Measurements from ENCODE around the gene MARCHF10. TPM values are rescaled to one million over a fixed set of nuclear protein-coding genes. Genes with fewer than 3 reads are reported as not detected.

Gene MARCHF10
- total and polyA plus RNA-seq, 2 of the 4 experiments (the other 2 are of a cell fraction) = 0.18 to 0.74 TPM

DNA sequence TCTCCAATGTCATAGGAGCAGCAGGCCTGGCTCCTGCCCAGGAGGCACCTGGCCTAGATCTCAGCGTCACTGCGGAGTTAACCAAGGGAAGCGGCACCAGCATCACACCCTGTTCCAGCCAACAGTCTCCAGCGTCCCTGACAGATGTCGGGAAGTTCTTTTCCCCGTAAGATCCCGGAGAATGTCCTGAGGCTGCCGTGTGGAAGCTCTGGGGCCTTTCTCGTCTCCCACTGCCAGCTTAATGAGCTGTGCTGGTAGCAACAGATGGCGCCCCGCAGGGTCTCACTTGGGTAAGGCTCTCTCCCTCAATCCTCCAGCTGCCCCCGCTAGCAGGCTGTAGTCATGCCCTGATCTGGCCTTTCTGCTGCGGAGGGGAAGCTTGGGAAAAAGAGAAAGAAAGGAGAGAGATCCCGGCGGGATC, 57.5 kb downstream of the MARCHF10 start:
- Histone ChIP-seq H3K56ac (ENCODE audit: extremely low read depth, insufficient read depth, low read length) (no peak overlapping the region), H3K9me1 (ENCODE audit: insufficient read depth, low read length) (0 out of 2 replicates have a peak, but pooled peaks cover 3% of the 10 kb centered on the region), H2AK9ac (replicated peaks; ENCODE audit: low read depth, low read length, poor library complexity) (no peak overlapping the region), H4K91ac (ENCODE audit: insufficient read depth, low read depth, low read length) (peak overlapping the region; percentile 42), H3K9ac (ENCODE audit: low read depth, low read length) (no peak overlapping the region), H4K8ac (ENCODE audit: low read depth in 2 of 2, low read length in 2 of 2) (peak overlapping the region in 1 of 2 experiments; percentile 22; a peak in 1 of 4 replicates), H3K4me1 (ENCODE audit: control insufficient read depth, insufficient read depth, low read length) (peaks cover 11% of the 10 kb centered on the region), H4K20me1 (ENCODE audit: insufficient read depth, low read length) (no peaks in the 10 kb centered on the region), H3K4me2 (ENCODE audit: low read depth, low read length) (no peak overlapping the region), H3K4me3 (ENCODE audit: insufficient read depth, low read depth, low read length) (no peak overlapping the region), H2BK5ac (ENCODE audit: low read depth, low read length, poor library complexity, severe bottlenecking) (no peak overlapping the region), H3K4ac (ENCODE audit: low read depth, low read length) (0 out of 2 replicates have a peak overlapping the region, but pooled peaks have one; percentile 4), H3K18ac (ENCODE audit: low read depth, low read length) (no peak overlapping the region; the same call in 1 of the 2 replicates), H3K14ac (replicated peaks; ENCODE audit: low read depth, low read length) (no peak overlapping the region), H3K36me3 (ENCODE audit: control insufficient read depth, insufficient read depth, low read length) (no peaks in the 10 kb centered on the region), H3K9me3 (ENCODE audit: control insufficient read depth, insufficient read depth, low read length) (no peaks in the 10 kb centered on the region), H2AFZ (replicated peaks; ENCODE audit: low read length, poor library complexity) (peak overlapping the region; percentile 80), H2BK20ac (ENCODE audit: low read depth, low read length) (peak overlapping the region; percentile 3), H2AK5ac (ENCODE audit: low read depth, low read length) (no peak overlapping the region; the same call in 1 of the 2 replicates), H3K79me1 (ENCODE audit: low read depth in 1 of 2, low read length in 2 of 2) (no peaks in the 10 kb centered on the region), H2BK120ac (ENCODE audit: low read depth, low read length) (0 out of 2 replicates have a peak overlapping the region, but pooled peaks have one; percentile 14), H2BK15ac (ENCODE audit: low read depth, low read length) (peak overlapping the region; percentile 56; the same call in 1 of the 3 replicates), H3K27ac (ENCODE audit: insufficient read depth, low read length) (no peak overlapping the region), H3K27me3 (ENCODE audit: control insufficient read depth, insufficient read depth, low read length) (no peaks in the 10 kb centered on the region), H3K23ac (ENCODE audit: low read depth, low read length) (no peak overlapping the region), H4K5ac (ENCODE audit: low read depth, low read length) (no peak overlapping the region)
- 63% methylated on average over 3 of the region's 15 CpGs; no CpG with 5 or more reads in 1 of the 2 experiments for WGBS, 2 experiments (ENCODE audit: extremely low coverage in 2 of 2, insufficient read length in 1 of 2)
- DNase-seq (no peak), ATAC-seq (ENCODE audit: low read depth) (no peak)
- in situ Hi-C loops (cut with MboI; ENCODE audit: low sequenced_read_pairs) (no loop called here), intact Hi-C loops (cut with micrococcal nuclease) (no loop called here), dilution Hi-C loops (cut with HindIII; ENCODE audit: low sequenced_read_pairs, unreplicated experiment) (no loop called here)
- ChIA-PET POLR2A (ENCODE audit: unreplicated experiment) (no interaction called here), CTCF (no interaction called here)
- TF ChIP-seq MAZ (IDR thresholded peaks at IDR 0.05; ENCODE audit: borderline replicate concordance, low read depth, low read length) = no peak
- BruUV-seq (replicated peaks) = no TSS peak

All from IMR-90 (cell line).